Peyer's patch (tissue), 4 donors: ENCODE measurements around the gene PILRB.

Experiments used
- CTCF ChIP-seq, 6 experiments: fragments of 450-650 bp in 4 of 6; fragments of 200-600 bp in 2 of 6; sonication (generic) in 1 of 6; IDR thresholded peaks; one replicate each; pipeline ENCODE4 v1.5.1; 2017 to 2019; ENCODE audit warnings: antibody characterized with exemption in 6 of 6, mild to moderate bottlenecking in 3 of 6, moderate library complexity in 1 of 6
- POLR2A ChIP-seq, 2 donors: fragments of 450-650 bp; IDR thresholded peaks; one replicate each; pipeline ENCODE4 v1.5.1; 2017; ENCODE audit warnings: antibody characterized with exemption in 2 of 2, mild to moderate bottlenecking in 2 of 2, moderate library complexity in 2 of 2

- TF ChIP-seq POLR2A (IDR thresholded peaks at IDR 0.05) (no peak), CTCF (IDR thresholded peaks at IDR 0.05) (no peak)
These were observed 29.8 kb downstream of the PILRB start for GRCh38 chr7:100387695-100388094.
